NCI-H1105 treated with DMSO at 0.1 percent for 48 hours (cell line): ENCODE measurements around the gene TBC1D8.

Experiments
- DNase-seq: peaks from one replicate; lab custom pipeline; 2025; lab: John Stamatoyannopoulos, UW

The TBC1D8 gene

GRCh38 chr2:101026923-101027469 is 124.2 kb downstream of the TBC1D8 start:
- DNase-seq: no peak

GRCh38 chr2:101026253-101026701 is 124.9 kb downstream of the TBC1D8 start:
- no peak for DNase-seq

- no peak for DNase-seq
Measured at GRCh38 chr2:101025561-101025960, 125.6 kb downstream of the TBC1D8 start.

- DNase-seq: no peak
Measured at GRCh38 chr2:101023327-101024107, 127.7 kb downstream of the TBC1D8 start.

- no peak for DNase-seq
Measured at GRCh38 chr2:101022221-101022620, 129.0 kb downstream of the TBC1D8 start.

- no peak for DNase-seq
Measured at GRCh38 chr2:101018934-101019333, 132.2 kb downstream of the TBC1D8 start.

- DNase-seq: no peak
Measured at GRCh38 chr2:101017371-101017770, 133.8 kb downstream of the TBC1D8 start.

- no peak for DNase-seq
Measured at GRCh38 chr2:101014264-101014857, 136.8 kb downstream of the TBC1D8 start.

- peak; percentile 9 for DNase-seq
Measured at GRCh38 chr2:101012706-101013181, 138.4 kb downstream of the TBC1D8 start.

- DNase-seq: no peak
Measured at GRCh38 chr2:101012054-101012705, 139.0 kb downstream of the TBC1D8 start.

- DNase-seq: no peak
Measured at GRCh38 chr2:101011152-101011551, 140.0 kb downstream of the TBC1D8 start.

- DNase-seq: no peak
Measured at GRCh38 chr2:101007415-101008345, 143.5 kb downstream of the TBC1D8 start.

GRCh38 chr2:101006065-101006715 is 145.0 kb downstream of the TBC1D8 start:
- no peak for DNase-seq

GRCh38 chr2:101004620-101005325 is 146.4 kb downstream of the TBC1D8 start:
- no peak for DNase-seq

GRCh38 chr2:101003278-101003775 is 147.9 kb downstream of the TBC1D8 start:
- DNase-seq: no peak

GRCh38 chr2:101002562-101003277 is 148.5 kb downstream of the TBC1D8 start:
- no peak for DNase-seq

GRCh38 chr2:101001691-101002561 is 149.3 kb downstream of the TBC1D8 start, which contains the start of gene RPL31:
Gene RPL31, plus strand, starts transcription at chr2:101002289. Its CDS starts 413 bp downstream, at chr2:101002702.
- DNase-seq: peak; percentile 91

GRCh38 chr2:100999995-101000394 is 151.2 kb downstream of the TBC1D8 start:
- no peak for DNase-seq
